Stimulated activated CD8-positive, alpha-beta memory T cell treated with anti-CD3 and anti-CD28 coated beads, Interleukin-15, amount 100 ng/mL, for 24 hours (primary cell): ENCODE data around the gene PHF12.
"Not testable (repeated sequence)": the region's sequence is repeated elsewhere in the genome, so short reads cannot be mapped to it uniquely, and the experiment has no call there.

ENCODE experiments used
- DNase-seq: peaks from one replicate; pipeline ENCODE4 v3.0.0-alpha.2; 2020; ENCODE audit warnings: low read depth

PHF12 gene

DNA sequence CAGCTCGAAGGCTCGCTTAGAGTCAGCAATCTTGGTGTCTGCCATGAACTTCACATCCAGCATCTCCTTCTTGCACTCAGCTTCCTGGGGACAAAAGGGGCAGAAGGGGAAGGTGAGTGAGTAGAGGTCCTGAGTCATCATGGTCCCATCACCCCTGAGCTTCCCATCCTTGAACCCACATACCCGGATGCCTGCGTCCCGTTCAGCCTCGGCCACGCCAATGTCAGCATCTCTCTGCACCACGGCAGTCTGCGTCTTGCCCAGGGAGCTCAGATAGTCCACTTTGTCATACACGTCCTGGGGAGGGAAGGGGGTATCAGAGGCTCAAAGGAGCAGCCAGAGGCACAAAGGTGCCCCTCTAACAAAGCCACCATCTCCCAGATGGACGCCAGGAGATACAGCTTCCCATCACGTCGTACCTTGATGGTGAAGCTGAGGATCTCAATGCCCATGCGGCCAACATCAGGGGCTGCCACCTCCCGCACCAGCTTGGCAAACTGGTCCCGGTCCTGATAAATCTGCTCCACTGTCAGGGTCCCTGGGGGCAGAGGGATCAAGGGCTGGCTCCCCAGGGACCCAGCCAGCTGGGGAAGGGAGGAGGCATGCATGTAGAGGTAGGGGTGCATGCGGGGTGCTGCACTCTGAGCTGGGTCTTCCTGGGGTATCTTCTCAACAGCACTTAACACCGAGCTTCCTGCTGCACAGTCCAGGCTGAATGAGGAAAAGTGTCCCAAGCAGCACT lies 69.0 kb downstream of the PHF12 start:
- no peak for DNase-seq

DNA sequence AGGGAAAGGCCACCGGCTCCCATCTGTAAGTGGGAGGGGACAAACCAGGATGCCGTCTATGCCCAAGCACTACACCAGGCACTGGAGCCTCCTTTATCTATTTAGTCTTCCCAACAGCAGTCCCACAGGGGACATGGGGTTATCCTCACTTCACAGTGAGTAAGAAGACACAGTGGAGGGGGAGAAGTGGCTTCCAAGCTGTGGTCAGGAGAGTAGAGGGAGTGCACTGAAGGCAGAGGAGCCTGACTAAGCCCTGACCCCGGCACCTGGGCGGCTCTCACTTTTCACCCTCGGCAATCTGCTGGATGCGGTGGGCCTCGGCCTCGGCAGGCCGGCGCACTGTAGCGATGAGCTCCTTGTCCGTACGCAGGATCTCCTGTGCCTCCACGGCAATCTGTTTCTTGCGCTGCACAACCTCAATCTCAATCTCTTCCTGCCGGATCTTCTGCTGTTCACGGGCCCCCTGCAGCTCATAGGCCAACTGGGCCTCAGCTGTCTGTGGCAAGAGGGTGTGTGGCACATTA lies 69.7 kb downstream of the PHF12 start:
- DNase-seq, result no peak

DNA sequence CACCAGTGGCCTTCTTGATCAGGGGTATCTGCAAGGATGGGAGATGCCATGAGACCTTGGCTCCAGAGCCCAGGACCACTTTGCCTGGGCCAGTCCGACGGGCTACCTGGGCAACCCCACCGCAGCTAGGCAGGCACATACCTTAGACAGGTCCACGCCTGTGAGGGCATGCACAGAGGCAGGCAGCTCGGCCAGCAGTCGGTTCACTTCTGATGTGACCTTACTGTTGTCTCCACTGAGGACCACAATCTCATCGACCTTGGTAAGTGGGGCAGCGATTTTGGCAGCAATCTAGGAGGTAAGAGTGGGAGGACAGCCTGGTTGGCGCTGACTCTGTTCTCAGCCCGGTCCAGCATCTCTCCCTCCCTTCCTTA lies 70.8 kb downstream of the PHF12 start:
- DNase-seq, result no peak

DNA sequence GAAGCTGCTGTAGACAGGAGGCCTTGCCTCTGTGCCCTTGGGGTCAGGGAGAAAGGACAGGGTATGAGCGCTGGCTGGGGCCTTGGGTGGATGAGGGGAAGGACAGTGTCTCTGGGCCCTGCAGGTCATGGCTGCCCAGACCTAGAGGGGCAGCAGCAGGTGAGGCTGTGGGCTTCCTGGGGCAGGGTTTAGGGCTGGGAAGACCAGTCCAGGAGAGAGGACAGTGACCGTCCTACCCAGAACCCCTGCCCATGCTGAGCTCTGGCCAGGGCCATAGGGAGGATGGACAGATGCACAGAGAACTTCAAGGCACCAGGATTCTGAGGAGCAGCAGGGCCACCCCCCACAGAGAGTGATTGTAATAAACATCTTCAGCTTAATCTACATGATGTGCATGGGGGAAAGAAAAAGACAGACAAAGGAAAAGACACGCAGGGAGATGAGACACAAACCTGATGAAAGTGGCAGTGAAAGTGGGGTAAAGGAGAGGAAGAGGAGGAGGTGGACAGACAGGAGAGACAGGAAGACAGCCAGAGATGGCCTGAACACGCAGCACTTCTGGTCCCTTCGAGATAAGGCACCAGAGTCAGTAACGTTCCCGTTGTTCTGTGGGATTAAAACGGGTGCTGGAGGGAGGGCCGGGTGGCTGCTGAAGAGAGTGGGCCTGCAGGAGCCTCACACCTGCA lies 71.3 kb downstream of the PHF12 start:
- no peak for DNase-seq

DNA sequence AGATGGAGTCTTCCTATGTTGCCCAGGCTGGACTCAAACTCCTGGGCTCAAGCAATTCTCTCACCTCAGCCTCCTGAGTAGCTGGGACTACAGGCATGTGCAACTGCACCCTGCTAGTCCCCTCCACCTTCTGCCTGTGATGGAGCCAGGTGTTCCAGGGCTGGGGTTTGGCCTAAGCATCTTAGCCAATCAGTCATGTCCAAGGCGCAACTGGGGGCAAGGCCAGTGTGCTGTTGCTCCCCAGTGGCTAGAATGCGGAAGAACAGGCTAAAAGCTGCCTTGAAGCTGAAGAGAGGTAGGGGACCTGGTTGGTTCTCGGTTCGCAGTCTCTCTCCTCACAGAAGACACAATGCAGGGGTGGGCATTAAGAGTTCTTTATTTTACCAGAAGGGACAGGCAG lies 72.3 kb downstream of the PHF12 start:
- DNase-seq, result no peak

DNA sequence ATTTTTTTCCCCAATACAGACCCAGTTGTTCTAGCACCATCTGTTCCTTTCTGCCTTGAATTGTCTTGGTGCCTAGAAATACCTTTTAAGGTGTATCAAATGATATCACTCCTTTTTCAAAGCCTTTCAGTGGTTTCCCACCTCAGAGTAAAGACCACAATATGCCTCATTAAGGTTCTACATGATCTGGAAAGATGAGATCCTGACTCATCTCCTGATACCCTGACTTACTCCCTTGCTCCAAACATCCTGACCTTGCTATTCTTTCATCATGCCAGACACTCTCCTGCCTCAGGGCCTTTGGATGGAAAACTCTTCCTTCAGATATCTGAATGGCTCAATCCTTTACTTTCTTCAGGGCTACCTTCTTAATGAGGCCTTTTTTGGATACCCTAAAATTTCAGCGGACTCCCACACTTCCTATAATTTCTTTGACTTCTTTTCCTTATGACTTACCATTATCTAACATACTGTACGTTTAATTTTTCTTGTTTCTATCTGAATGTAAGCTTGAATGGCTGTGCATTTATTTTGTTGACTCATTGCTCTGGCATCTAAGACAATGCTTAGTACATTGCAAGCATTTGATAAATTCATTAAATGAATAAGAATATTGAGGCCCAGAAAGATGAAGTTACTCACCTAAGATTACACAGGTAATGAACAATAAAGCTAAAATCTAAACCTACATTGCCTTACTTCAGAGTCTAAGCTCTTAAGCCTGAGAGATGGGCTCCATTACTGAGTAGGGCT lies 73.0 kb downstream of the PHF12 start:
- DNase-seq, result no peak

DNA sequence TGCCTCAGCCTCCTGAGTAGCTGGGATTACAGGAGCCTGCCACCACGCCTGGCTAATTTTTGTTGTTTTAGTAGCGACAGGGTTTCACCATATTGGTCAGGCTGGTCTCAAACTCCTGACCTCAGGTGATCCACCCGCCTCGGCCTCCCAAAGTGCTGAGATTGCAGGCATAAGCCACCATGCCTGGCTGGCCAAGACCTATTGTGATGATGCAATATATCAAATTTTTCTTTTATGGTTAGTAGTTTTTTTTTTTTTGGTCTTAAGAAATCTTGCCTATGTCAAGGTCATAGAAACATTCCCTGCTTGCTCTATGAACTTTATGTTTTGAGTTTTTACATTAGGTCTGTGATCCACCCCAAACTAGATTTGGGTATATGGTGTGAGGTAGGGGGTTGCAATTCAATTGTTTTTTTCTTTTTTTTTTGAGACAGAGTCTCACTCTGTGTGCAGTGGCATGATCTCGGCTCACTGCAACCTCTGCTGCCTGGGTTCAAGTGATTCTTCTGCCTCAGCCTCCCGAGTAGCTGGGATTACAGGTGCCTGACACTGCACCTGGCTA lies 74.1 kb downstream of the PHF12 start:
- DNase-seq, result not testable (repeated sequence)

DNA sequence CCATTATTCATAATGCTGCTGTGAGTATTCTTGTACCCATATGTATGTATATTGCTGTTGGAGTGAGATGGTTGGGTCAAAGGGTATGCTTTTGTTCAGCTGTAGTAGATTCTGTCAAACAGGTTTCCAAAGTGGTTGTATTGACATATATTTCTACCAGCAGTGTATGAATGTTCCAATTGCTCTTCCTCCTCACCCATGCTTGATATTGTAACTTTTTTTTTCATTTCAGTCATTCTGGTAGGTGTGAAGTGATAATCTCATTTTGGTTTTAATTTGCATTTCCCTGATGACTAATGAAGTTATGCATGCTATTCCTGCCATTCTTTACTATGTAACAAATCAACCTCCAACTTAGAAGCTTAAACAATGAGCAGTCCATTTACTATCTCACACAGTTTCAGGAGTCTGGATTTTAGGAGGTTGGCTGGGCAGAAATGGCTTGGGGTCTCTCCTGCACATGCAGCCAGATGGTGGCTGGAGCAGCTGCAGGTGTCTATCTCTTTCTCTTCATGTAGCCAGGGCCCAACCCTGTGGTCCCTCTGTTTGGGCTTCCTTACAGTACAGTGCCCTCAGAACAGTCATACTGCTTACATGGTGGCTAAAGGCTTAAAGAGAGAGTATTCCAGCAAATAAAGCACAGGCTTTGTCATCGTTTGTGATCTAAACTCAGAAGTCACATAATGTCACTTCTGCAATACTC lies 75.3 kb downstream of the PHF12 start:
- DNase-seq, result no peak

DNA sequence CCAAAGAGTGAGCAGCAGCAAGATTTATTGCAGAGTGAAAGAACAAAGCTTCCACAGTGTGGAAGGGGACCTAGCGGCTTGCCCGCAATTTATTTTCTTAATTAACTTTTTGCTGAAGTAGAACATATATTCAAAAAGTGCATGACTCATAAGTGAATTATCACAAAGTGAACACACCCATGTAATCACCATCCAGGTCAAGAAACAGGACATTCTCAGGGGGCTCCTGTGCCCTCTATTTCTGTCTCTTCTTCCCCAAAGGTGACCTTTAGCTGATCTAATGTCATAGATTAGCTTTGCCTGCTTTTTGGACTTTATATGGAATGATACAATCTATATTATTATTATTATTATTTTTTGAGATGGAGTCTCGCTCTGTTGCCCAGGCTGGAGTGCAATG lies 76.6 kb downstream of the PHF12 start:
- DNase-seq, result no peak

DNA sequence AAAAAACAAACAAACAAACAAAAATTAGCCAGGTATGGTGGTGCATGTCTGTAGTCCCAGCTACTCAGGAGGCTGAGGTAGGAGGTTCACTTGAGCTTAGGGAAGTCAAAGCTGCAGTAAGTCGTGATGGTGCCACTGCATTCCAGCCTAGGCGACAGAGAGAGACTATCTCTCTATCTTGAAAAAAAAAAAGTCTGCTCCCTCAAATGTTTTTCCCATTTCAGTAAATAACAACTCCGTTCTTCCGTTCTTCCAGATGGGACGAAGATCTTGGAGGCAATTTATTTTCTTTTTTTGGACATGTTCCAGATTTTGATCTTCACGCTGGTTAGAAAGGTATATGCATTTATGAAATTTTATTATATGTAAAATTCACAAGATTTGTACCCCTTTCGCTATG lies 77.5 kb downstream of the PHF12 start:
- no peak for DNase-seq

DNA sequence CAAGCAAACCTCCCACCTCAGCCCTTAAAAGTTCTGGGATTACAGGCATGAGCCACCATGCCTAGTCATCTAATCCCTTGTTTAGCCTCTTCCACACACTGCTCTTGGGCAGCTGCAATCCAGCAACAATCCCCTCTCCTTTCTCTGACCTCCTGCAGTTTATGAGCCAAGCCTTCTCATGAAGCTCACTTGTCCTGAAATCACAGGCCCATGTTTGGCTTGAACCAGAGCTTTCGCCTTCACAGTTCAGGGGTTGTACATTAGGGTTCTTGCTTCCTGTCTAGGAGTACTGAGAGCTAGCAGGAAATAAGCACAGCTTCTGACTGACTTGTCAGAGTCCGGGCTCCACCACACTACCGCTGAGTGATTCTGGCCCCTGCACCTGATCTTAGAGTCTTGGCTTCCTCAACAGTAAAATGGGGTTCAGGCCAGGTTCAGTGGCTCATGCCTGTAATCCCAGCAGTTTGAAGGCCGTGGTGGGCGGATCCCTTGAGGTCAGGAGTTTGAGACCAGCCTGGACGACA lies 80.2 kb downstream of the PHF12 start:
- no peak for DNase-seq

DNA sequence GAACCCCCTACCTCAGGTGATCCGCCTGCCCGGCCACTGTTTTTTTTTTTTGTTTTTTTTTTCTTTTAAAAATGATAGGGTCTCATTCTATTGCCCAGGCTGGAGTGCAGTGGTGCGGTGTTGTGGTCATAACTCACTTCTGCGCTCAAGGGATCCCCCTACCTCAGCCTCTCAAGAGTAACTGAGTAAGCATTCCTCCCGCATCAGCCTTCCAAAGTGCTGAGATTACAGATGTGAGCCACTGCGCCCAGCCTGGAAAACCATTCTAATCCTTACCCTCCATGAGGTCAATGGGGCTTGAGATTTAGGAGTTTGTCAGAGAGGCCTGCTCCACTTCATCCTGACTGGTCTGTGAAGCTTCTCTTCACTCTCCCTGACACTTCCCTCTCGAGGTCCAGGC lies 84.0 kb downstream of the PHF12 start:
- no peak for DNase-seq

DNA sequence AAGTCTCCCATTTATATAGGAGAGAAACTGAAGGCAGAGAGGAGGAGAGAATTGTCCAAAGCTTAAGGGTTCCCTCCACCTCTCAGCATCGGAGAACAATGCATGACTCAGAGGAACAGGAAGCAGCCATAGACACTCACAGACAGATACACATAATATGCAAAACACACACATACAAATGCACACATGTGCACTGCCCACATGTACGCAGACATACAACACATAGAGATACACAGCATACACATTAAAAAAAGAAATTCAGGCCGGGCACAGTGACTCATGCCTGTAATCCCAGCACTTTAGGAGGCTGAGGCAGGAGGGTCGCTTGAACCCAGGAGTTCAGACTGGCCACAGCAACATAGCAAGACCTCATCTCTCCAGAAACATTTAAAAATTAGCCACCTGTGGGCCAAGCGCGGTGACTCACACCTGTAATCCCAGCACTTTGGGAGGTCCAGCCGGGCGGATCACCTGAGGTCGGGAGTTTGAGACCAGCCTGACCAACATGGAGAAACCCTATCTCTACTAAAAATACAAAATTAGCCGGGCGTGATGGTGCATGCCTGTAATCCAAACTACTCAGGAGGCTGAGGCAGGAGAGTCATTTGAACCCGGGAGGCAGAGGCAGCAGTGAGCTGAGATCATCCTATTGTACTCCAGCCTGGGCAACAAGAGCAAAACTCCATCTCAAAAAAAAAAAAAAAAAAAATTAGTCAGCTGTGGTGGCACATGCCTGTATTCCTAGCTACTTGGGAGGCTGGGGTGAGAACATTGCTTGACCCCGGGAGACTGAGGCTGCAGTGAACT lies 85.2 kb downstream of the PHF12 start:
- no peak for DNase-seq

DNA sequence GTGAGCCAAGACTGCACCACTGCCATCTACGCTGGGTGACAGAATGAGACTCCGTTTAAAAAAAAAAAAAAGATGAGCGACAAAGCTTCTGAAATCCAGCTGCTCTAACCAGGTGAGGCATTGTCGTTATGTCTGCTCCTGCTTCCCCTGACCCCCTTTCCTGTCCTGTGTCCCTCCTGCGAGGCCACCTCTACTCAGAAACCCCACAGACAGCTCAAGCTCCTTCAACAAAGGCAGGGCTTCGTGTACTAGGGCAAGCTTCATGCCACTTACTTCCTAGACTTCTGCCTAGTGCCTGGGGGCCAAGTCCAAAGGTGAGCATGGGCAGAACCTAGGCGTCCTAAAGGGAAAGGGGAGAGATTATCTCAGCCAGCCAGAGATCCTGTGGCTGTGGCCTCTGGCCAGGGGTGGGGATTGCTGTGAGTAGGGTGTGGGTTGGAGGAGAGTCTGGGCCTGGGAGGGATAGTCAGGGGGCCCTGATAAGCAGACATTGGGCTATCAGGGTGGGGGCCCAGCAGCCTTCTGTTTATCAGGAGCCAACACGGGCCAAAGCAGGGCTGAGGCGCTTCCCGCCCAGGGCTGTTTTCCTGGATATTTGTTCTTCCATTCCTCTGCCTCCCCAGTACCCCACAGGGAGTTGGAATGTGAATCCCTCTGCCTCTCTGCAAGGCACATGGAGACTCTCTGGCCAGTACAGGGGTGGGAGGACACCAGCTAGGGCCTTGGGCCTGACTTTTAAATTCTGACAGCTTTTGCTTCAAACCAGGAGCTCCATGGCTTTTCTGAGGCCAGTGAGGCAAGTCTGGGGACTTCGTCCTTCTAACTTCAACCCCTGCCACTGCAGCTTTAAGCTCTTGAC lies 86.1 kb downstream of the PHF12 start:
- DNase-seq, result no peak

DNA sequence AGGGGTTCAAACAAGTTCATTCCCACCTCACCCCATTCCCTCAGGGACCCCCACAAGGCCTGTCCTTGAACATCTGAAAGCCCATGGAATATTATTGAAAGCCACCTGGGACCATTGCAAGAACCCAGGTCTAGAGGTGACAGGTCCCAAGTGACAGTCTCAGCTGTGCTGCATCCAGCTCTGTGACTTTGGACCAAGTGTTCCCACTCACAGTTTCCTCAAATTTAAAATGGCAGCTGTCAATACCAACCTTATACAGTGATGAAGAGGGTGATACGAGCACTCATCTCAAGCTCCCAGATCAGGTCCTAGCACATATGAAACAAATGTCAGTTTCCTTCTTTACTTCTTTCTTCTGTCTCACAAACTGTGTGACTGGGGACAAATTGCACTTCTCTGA lies 87.4 kb downstream of the PHF12 start:
- DNase-seq, result no peak

DNA sequence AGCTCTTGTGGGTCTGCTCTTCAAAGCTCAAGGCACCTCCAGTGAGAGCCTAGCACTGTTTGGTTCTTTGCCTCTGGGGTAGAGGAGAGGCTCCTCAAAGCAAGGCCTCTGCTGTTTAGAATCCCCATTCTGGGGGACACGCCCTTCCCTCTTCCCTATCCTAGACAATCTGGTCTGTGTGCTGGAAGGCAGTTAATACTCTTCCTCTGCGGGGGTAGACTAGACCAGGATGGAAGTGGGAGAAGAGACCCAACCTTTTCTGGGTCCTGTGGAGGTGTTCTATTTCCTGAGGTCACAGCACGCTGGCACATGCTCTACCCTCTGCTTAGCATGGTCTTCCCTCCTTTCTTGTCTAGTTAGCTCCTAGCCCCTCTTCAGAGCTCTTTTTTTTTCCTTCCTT lies 88.8 kb downstream of the PHF12 start:
- no peak for DNase-seq

DNA sequence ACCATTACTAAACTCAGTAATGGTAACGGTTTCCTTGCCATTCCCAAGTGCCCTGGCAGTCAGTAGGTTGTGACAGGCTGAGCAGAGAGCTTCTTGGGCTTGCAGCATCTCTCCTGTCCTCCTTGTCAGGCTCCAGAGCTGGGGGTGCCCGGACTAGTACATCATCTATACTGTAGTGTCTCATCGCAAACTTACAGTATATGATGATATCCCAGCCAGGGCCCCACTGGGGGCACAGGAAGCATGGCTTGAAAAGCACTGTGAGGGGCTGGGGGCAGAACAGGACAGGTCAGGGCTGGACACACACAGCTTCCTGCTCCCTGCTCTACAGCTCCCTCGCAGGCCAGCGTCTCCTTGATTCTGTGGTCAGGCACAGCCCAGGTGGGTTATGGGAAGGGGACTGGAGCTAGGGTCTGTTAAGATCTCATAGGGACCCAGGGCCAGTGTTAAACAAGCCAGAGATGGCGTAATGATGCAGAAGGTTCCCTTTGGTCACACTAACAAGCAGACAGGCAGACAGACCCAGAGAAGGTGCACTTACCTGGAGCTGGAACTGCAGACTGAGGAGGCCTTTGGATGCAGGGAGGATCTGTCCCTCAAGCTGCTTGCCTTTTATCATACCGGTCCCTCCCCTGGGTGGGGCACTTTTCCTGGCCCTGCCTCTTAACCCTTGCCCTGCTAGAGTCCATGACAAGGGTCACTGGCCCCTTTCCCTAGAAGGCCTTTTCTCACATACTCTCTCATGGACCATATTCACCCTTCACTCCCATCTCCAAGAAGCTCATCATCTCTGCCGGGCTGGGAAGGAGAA lies 89.7 kb downstream of the PHF12 start:
- DNase-seq, result no peak

DNA sequence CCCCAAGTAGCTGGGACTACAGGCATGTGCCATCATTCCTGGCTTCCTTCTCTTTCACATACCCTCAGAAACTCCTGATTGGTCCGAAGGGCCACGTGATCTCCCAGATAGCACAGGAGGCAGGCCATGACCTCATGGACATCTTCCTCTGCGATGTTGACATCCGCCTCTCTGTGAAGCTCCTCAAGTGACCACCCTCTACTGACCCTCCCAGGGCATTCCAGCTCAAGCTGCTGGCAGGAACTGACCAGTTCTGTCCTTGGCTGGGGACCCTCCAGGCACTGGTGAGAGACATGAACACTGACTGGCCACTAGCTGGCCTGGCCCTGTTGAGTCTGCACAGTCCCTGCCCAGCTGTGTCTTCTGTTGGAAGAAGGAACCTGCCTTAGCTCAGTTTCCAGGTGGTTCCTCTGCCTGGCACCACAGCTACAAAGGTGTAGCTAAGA lies 90.9 kb downstream of the PHF12 start:
- no peak for DNase-seq

DNA sequence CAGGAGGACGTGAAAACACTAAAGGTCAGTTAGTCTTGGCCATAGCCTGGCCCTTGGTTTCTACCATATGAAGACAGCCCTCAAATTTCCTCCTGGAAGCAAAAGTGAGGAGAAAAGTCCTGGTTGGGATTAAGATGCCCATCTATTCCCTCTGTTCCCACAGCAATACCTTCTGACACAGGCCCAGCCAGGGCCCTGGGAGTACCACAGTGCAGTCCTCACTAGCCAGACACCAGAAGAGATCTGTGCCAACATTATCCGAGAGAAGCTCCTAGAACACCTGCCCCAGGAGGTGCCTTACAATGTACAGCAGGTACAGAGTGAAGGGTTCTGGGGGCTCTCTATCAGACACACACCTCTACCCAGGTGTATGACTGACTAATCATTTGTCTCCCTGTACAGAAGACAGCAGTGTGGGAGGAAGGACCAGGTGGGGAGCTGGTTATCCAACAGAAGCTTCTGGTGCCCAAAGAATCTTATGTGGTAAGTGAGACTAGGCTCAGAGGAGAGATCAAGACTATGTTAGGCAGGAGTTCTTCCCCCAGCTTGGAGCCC lies 92.4 kb downstream of the PHF12 start:
- no peak for DNase-seq
